H1 (cell line): ENCODE results near the gene C13orf42. TPM values are rescaled to one million over a fixed set of nuclear protein-coding genes. Genes with fewer than 3 reads are reported as not detected.

ENCODE experiments used
- YY1 ChIP-seq: IDR thresholded peaks from 2 replicates; pipeline ENCODE4 v1.6.1; 2011; ENCODE audit warnings: low read depth, mild to moderate bottlenecking, low read length
- polyA plus RNA-seq, 7 experiments: library from polyadenylated mRNA; depleted of rRNA in 3 of 7; stranded (reverse) in 5 of 7; unstranded in 2 of 7; fragments of >200 nt in 5 of 7; fragments of 200-250 nt in 2 of 7; gene quantifications; 1 replicate in 5 of 7; 2 replicates in 1 of 7; 4 replicates in 1 of 7; pipeline versions ENCODE4 v1.2.1 to v1.2.3, GENCODE V29; 2011 to 2013; ENCODE audit warnings: missing spikeins in 2 of 7, mixed read lengths in 2 of 7
- total RNA-seq: library from RNA; stranded (reverse); fragmentation: NEBNext Ultra II Directional; extraction: Animal tissue kit (Norgen Biotek cat#: 25700); gene quantifications from 2 replicates; pipeline ENCODE4 v1.2.1, GENCODE V29; 2021

C13orf42 gene
- total and polyA plus RNA-seq, 2 of the 8 experiments (the other 6 are each of a cell fraction or from before 2014, with no cell fraction given): 9.9 to 10.1 TPM

DNA sequence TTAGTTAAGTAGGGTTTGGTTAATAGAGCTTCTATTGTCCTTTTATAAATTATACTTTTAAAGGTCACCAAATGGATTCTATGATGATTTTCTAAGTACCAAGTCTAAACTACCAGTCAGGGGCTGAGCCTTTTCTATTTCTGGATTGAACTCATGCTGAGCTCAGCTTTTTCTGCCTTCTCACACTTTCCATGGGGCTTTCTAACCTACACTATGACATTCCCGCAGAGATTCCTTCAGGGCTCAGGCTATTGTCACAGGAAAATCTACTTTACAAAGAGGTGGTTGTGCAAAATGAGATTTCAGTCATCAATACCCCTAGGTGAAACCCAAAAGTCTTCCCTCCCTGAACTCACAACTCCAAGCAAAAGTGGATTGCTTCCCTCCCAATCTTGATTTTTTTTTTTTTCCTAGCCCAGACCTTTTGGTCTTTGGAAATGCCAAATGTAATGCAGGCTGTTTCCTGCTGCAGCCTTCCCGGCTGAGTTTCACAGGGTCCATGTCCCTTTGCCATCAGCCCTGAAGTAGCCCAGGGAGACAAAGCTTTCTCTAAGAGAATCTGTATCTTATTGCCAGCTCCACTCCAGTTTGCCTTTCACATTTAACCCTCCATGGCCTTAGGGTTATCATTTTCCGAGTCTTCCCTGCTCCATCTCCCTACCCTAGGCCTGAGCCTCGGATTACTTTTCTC is 13.6 kb downstream of the C13orf42 start (continued):
- TF ChIP-seq YY1: no peak
